Caco-2 (cell line): Measurements from ENCODE around the gene TCF12. TPM values are rescaled to one million over a fixed set of nuclear protein-coding genes. Genes with fewer than 3 reads are reported as not detected.
A peak's percentile ranks its signal among the peaks of the same experiment; 100 is the strongest.

Source experiments
- BruUV-seq: library from RNA; stranded (reverse); fragments of 400-500 nt; replicated peaks from 2 replicates; lab custom pipeline; 2021; lab: Mats Ljungman, UMichigan
- CTCF ChIA-PET: fragments of 300-600 bp; sonication (Branson Sonifier 250); formaldehyde crosslinking; loops from one replicate; lab custom pipeline; 2022; ENCODE audit warnings: antibody characterized with exemption; lab: Charles Lee
- POLR2A ChIA-PET: fragments of 300-600 bp; sonication (Branson Sonifier 250); formaldehyde crosslinking; loops from one replicate; lab custom pipeline; 2022; ENCODE audit warnings: antibody characterized with exemption; lab: Charles Lee
- DNase-seq, 2 experiments: peaks; one replicate each; pipeline versions ENCODE4 v3.0.0 to v3.0.0-alpha.2; 2020 to 2022
- H3K27me3 ChIP-seq: replicated peaks from 2 replicates; pipeline ENCODE4 v1.6.0; 2011; ENCODE audit warnings: low read length; ENCODE audit not compliant: control insufficient read depth, insufficient read depth
- H3K36me3 ChIP-seq: 2 replicates; pipeline ENCODE4 v1.5.1; 2011; ENCODE audit warnings: low read length; ENCODE audit not compliant: control insufficient read depth, insufficient read depth
- H3K4me1 ChIP-seq: fragments of 250-450 bp; sonication (Bioruptor Pico); 2 replicates; pipeline ENCODE4 v1.5.1; 2020; ENCODE audit warnings: mild to moderate bottlenecking
- H3K4me3 ChIP-seq: 2 replicates; pipeline ENCODE4 v1.5.1; 2011; ENCODE audit warnings: low read depth, mild to moderate bottlenecking, control low read depth, low read length
- H3K9me3 ChIP-seq: fragments of 250-450 bp; sonication (Bioruptor Pico); 2 replicates; pipeline ENCODE4 v1.5.1; 2020; ENCODE audit warnings: mild to moderate bottlenecking, moderate library complexity
- H3K27ac Mint-ChIP-seq: one replicate; pipeline ENCODE4 v1.8.0; 2022; ENCODE audit warnings: mixed read lengths; ENCODE audit not compliant: unreplicated experiment
- H3K27me3 Mint-ChIP-seq: one replicate; pipeline ENCODE4 v1.8.0; 2022; ENCODE audit warnings: mixed read lengths; ENCODE audit not compliant: insufficient read depth, unreplicated experiment
- H3K36me3 Mint-ChIP-seq: one replicate; pipeline ENCODE4 v1.8.0; 2022; ENCODE audit warnings: mild to moderate bottlenecking, mixed read lengths; ENCODE audit not compliant: insufficient read depth, unreplicated experiment
- H3K4me1 Mint-ChIP-seq: one replicate; pipeline ENCODE4 v1.8.0; 2022; ENCODE audit warnings: low read depth, mixed read lengths; ENCODE audit not compliant: unreplicated experiment
- H3K4me3 Mint-ChIP-seq: one replicate; pipeline ENCODE4 v1.8.0; 2022; ENCODE audit warnings: mild to moderate bottlenecking, moderate library complexity, mixed read lengths; ENCODE audit not compliant: unreplicated experiment
- H3K9me3 Mint-ChIP-seq: one replicate; pipeline ENCODE4 v1.8.0; 2022; ENCODE audit warnings: mixed read lengths; ENCODE audit not compliant: unreplicated experiment
- CTCF ChIP-seq, 2 experiments: fragments of 200-600 bp in 1 of 2; IDR thresholded peaks; 1 replicate in 1 of 2; 2 replicates in 1 of 2; pipeline versions ENCODE4 v1.5.1 to v1.8.0; 2011 to 2022; ENCODE audit warnings: antibody characterized with exemption in 1 of 2, control low read depth in 1 of 2, inconsistent platforms in 1 of 2, low read depth in 1 of 2, low read length in 1 of 2, mild to moderate bottlenecking in 1 of 2, moderate library complexity in 1 of 2; ENCODE audit not compliant: insufficient read depth in 1 of 2, severe bottlenecking in 1 of 2, unreplicated experiment in 1 of 2
- intact Hi-C: fragments of 100-400 bp; cut with micrococcal nuclease; formaldehyde crosslinking; loops from one replicate; pipeline ENCODE4 v1.10.0; 2022; ENCODE audit not compliant: unreplicated experiment
- total RNA-seq: library from RNA; stranded (reverse); gene quantifications from 2 replicates; pipeline ENCODE4 v1.2.3, GENCODE V29; 2022

TCF12 gene
- total RNA-seq, 1 experiment from 2014 or later, result 64.4 TPM

- H3K4me3 Mint-ChIP-seq, result no peak overlapping the region
- ChIA-PET POLR2A (no interaction called here), CTCF (interaction anchor here (0.8 to 1.0 kb wide), 2 partner anchors 195 to 510 kb away, joined by 4 read pairs; no protein-coding TSS in a partner anchor)
- no peaks in the 10 kb centered on the region for H3K9me3 Mint-ChIP-seq
- Histone ChIP-seq H3K4me1 (peaks cover 29% of the 10 kb centered on the region), H3K4me3 (no peak overlapping the region), H3K9me3 (no peaks in the 10 kb centered on the region), H3K27me3 (no peaks in the 10 kb centered on the region), H3K36me3 (no peaks in the 10 kb centered on the region)
- no peaks in the 10 kb centered on the region for H3K27me3 Mint-ChIP-seq
- intact Hi-C loops, result no loop called here
- DNase-seq, result no peak
- no peaks in the 10 kb centered on the region for H3K36me3 Mint-ChIP-seq
- no peak overlapping the region for H3K27ac Mint-ChIP-seq
- no peak for TF ChIP-seq CTCF (IDR thresholded peaks at IDR 0.05; ENCODE audit: insufficient read depth in 1 of 2, low read depth in 1 of 2, low read length in 1 of 2, severe bottlenecking in 1 of 2, unreplicated experiment in 1 of 2)
- H3K4me1 Mint-ChIP-seq, result peaks cover 14% of the 10 kb centered on the region
- BruUV-seq, result no TSS peak
Measured at GRCh38 chr15:57332326-57332725, 413.9 kb downstream of the TCF12 start.

- Histone ChIP-seq H3K36me3 (no peaks in the 10 kb centered on the region), H3K4me3 (no peak overlapping the region), H3K4me1 (peaks cover 19% of the 10 kb centered on the region), H3K9me3 (no peaks in the 10 kb centered on the region), H3K27me3 (no peaks in the 10 kb centered on the region)
- no peak for TF ChIP-seq CTCF (IDR thresholded peaks at IDR 0.05; ENCODE audit: insufficient read depth in 1 of 2, low read depth in 1 of 2, low read length in 1 of 2, severe bottlenecking in 1 of 2, unreplicated experiment in 1 of 2)
- no peak for DNase-seq
- no TSS peak for BruUV-seq
- intact Hi-C loops, result no loop called here
- no peak overlapping the region for H3K4me3 Mint-ChIP-seq
- H3K27me3 Mint-ChIP-seq, result no peaks in the 10 kb centered on the region
- ChIA-PET CTCF (no interaction called here), POLR2A (no interaction called here)
- no peaks in the 10 kb centered on the region for H3K9me3 Mint-ChIP-seq
- H3K27ac Mint-ChIP-seq, result no peak overlapping the region
- no peaks in the 10 kb centered on the region for H3K36me3 Mint-ChIP-seq
- H3K4me1 Mint-ChIP-seq, result peaks cover 14% of the 10 kb centered on the region
Measured at GRCh38 chr15:57333487-57333886, 415.0 kb downstream of the TCF12 start.

GRCh38 chr15:57334257-57334656 is 415.8 kb downstream of the TCF12 start:
- no peak for TF ChIP-seq CTCF (IDR thresholded peaks at IDR 0.05; ENCODE audit: insufficient read depth in 1 of 2, low read depth in 1 of 2, low read length in 1 of 2, severe bottlenecking in 1 of 2, unreplicated experiment in 1 of 2)
- POLR2A ChIA-PET, result no interaction called here
- no peaks in the 10 kb centered on the region for H3K36me3 ChIP-seq
- no TSS peak for BruUV-seq
- H3K27ac Mint-ChIP-seq, result peak overlapping the region; percentile 47
- intact Hi-C loops, result no loop called here
- H3K4me1 Mint-ChIP-seq, result peaks cover 14% of the 10 kb centered on the region
- peaks cover 19% of the 10 kb centered on the region for H3K4me1 ChIP-seq
- no peaks in the 10 kb centered on the region for H3K9me3 ChIP-seq
- no peaks in the 10 kb centered on the region for H3K27me3 Mint-ChIP-seq
- CTCF ChIA-PET, result no interaction called here
- DNase-seq, result no peak
- H3K4me3 Mint-ChIP-seq, result no peak overlapping the region
- H3K36me3 Mint-ChIP-seq, result no peaks in the 10 kb centered on the region
- H3K4me3 ChIP-seq, result no peak overlapping the region
- H3K27me3 ChIP-seq, result no peaks in the 10 kb centered on the region
- H3K9me3 Mint-ChIP-seq, result no peaks in the 10 kb centered on the region
